OCI-LY3 (cell line): ENCODE data around the gene CAMKMT.

Experiments
- EZH2phosphoT487 ChIP-seq: fragments of 200-600 bp; shearing (Covaris generic); IDR thresholded peaks from 2 replicates; pipeline ENCODE4 v1.6.1; 2018; ENCODE audit warnings: antibody characterized with exemption, mixed run types, low read depth
- TF ChIP-seq, protein P1 (sequence below): fragments of 200-600, 300-600 bp; sonication (generic); IDR thresholded peaks from 2 replicates; pipeline ENCODE4 v1.5.1; 2014; ENCODE audit warnings: antibody characterized with exemption, low read length, low read depth

- no peak for TF ChIP-seq EZH2phosphoT487
- TF ChIP-seq, protein P1, sequence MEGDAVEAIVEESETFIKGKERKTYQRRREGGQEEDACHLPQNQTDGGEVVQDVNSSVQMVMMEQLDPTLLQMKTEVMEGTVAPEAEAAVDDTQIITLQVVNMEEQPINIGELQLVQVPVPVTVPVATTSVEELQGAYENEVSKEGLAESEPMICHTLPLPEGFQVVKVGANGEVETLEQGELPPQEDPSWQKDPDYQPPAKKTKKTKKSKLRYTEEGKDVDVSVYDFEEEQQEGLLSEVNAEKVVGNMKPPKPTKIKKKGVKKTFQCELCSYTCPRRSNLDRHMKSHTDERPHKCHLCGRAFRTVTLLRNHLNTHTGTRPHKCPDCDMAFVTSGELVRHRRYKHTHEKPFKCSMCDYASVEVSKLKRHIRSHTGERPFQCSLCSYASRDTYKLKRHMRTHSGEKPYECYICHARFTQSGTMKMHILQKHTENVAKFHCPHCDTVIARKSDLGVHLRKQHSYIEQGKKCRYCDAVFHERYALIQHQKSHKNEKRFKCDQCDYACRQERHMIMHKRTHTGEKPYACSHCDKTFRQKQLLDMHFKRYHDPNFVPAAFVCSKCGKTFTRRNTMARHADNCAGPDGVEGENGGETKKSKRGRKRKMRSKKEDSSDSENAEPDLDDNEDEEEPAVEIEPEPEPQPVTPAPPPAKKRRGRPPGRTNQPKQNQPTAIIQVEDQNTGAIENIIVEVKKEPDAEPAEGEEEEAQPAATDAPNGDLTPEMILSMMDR = no peak
Observed at GRCh38 chr2:44598330-44599119, 236.8 kb downstream of the CAMKMT start.
